ENCODE results near the gene FOLR1. TPM values are rescaled to one million over a fixed set of nuclear protein-coding genes. Genes with fewer than 3 reads are reported as not detected.

FOLR1 gene
- polyA plus RNA-seq, 12 donors = 1.2 to 9.3 (median 3.7) TPM; not detected in 2

Other genes starting within 250 kb of the FOLR1 start
- 10 to 100 TPM in 3 of 12 donors, 1 to 10 TPM in 8, not detected in 1; 4.5 to 16.0 (median 7.2) TPM for gene IL18BP, start 193.2 kb upstream of the FOLR1 start, polyA plus RNA-seq (ENCODE audit: insufficient read length in 12 of 12)
- gene NUMA1, start 111.6 kb upstream of the FOLR1 start, polyA plus RNA-seq (ENCODE audit: insufficient read length in 12 of 12) = 100 to 1,000 TPM in 11 of 12 donors, not detected in 1; 137 to 283 (median 169) TPM
- 10 to 100 TPM in 1 of 12 donors, 1 to 10 TPM in 9, not detected in 2; 5.3 to 11.4 (median 8.0) TPM for gene LRRC51, start 111.3 kb upstream of the FOLR1 start, polyA plus RNA-seq (ENCODE audit: insufficient read length in 12 of 12)
- 10 to 100 TPM in 11 of 12 donors, not detected in 1; 70.3 to 94.5 (median 83.5) TPM for gene LAMTOR1, start 88.8 kb upstream of the FOLR1 start, polyA plus RNA-seq (ENCODE audit: insufficient read length in 12 of 12)
- not detected for gene TOMT, start 86.2 kb upstream of the FOLR1 start, polyA plus RNA-seq (ENCODE audit: insufficient read length in 12 of 12)
- 10 to 100 TPM in 11 of 12 donors, not detected in 1; 31.3 to 61.4 (median 33.5) TPM for gene ANAPC15, start 79.4 kb upstream of the FOLR1 start, polyA plus RNA-seq (ENCODE audit: insufficient read length in 12 of 12)
- under 1 TPM in 3 of 12 donors, not detected in 9; 0.35 to 0.47 (median 0.38) TPM for gene FOLR3, start 56.4 kb upstream of the FOLR1 start, polyA plus RNA-seq (ENCODE audit: insufficient read length in 12 of 12)
- gene FOLR2, start 24.7 kb downstream of the FOLR1 start, polyA plus RNA-seq (ENCODE audit: insufficient read length in 12 of 12) = 10 to 100 TPM in 11 of 12 donors, not detected in 1; 10.4 to 32.6 (median 20.6) TPM
- gene INPPL1, start 32.6 kb downstream of the FOLR1 start, polyA plus RNA-seq (ENCODE audit: insufficient read length in 12 of 12) = 100 to 1,000 TPM; 118 to 193 (median 149) TPM
- gene PHOX2A, start 52.0 kb downstream of the FOLR1 start, polyA plus RNA-seq (ENCODE audit: insufficient read length in 12 of 12) = 10 to 100 TPM in 1 of 12 donors, not detected in 11; 17.1 TPM
- gene CLPB, start 242.4 kb downstream of the FOLR1 start, polyA plus RNA-seq (ENCODE audit: insufficient read length in 12 of 12) = 10 to 100 TPM in 11 of 12 donors, not detected in 1; 11.4 to 18.6 (median 15.3) TPM